ENCODE data around the gene TCF4. TPM values are rescaled to one million over a fixed set of nuclear protein-coding genes. Genes with fewer than 3 reads are reported as not detected.

TCF4 gene
- total and polyA plus RNA-seq, 10 donors, result 14.6 to 200 (median 153) TPM

DNA sequence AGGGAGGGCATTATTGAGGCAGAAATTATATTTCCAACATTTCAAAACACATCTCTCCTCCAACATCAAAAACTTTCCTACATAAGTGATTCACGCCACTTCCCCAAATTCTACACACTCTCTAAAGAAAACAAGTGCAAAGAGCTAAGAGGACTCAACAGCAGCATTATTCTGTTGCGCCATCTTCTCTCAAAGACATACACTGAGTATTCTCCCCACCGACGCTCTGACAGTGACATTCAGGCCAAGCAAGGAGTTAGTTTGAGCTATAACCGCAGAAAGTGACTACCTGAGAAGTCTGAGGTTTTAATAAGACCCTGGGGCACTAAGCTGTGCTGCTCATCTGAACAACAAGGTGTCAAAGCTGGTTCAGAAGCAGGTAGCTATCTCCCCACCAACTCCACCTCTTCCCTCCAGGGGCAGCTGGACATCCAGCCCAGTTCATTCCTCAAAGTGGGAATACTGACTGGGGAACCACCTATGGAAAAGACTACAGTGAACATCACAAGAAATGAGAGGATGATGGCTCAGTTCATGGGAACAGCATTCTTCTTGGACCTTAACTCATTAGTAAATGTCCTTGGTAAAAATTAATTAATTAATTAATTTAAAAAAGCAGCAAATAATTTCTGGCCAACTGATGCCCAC is 319.2 kb downstream of the TCF4 start:
- H3K27ac ChIP-seq, result peak overlapping the region; percentile 30 to 80 (median 66)
- WGBS, 5 donors, result 69 to 82% (median 78%) methylated on average over 5 of the region's 5 CpGs
- TF ChIP-seq, protein P1, sequence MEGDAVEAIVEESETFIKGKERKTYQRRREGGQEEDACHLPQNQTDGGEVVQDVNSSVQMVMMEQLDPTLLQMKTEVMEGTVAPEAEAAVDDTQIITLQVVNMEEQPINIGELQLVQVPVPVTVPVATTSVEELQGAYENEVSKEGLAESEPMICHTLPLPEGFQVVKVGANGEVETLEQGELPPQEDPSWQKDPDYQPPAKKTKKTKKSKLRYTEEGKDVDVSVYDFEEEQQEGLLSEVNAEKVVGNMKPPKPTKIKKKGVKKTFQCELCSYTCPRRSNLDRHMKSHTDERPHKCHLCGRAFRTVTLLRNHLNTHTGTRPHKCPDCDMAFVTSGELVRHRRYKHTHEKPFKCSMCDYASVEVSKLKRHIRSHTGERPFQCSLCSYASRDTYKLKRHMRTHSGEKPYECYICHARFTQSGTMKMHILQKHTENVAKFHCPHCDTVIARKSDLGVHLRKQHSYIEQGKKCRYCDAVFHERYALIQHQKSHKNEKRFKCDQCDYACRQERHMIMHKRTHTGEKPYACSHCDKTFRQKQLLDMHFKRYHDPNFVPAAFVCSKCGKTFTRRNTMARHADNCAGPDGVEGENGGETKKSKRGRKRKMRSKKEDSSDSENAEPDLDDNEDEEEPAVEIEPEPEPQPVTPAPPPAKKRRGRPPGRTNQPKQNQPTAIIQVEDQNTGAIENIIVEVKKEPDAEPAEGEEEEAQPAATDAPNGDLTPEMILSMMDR (IDR thresholded peaks at IDR 0.05 in 8 of 11, conservative IDR thresholded peaks at IDR 0.05 in 3 of 11), result no peak
- no peak for TF ChIP-seq POLR2AphosphoS5 (IDR thresholded peaks at IDR 0.05)
- no peak for TF ChIP-seq POLR2A (IDR thresholded peaks at IDR 0.05)
- H3K4me3 ChIP-seq, result no peak overlapping the region
- peaks cover 0 to 62% (median 17%) of the 10 kb centered on the region in 6 donors for H3K36me3 ChIP-seq
- peaks cover 42 to 59% (median 57%) of the 10 kb centered on the region in 6 donors for H3K4me1 ChIP-seq
- H3K27me3 ChIP-seq (replicated peaks in 1 of 7), result no peaks in the 10 kb centered on the region
- no peaks in the 10 kb centered on the region for H3K9me3 ChIP-seq
- intact Hi-C loops (cut with DNase I; ENCODE audit: low total_unique reads), result no loop called here
- no peak for DNase-seq

DNA sequence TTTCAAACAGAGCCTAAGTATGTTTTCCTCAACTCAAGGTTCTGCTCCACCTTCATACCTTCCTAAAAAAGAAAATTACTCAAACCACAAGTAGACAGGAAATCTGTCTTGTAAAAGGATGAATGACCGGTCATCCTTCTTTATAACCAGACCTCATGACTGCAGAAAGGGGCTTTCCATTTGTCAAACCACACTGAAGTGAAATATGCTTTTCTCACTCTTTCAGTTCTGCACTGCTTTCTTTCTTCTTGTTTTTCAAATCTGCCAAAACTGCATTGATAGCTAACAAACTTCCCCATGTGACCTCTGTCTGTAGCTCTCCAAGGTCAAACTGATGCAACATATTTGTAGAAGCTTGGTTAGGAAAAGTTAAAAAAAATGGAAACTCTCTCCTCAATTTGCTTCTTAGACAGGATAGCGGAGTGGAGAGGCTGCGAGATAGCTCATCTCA is 319.8 kb downstream of the TCF4 start:
- WGBS, 5 donors, result 41 to 60% (median 49%) methylated on average over 3 of the region's 3 CpGs
- Histone ChIP-seq H3K27ac (peak overlapping the region; percentile 30 to 80 (median 66)), H3K4me1 (peaks cover 42 to 59% (median 58%) of the 10 kb centered on the region in 6 donors), H3K27me3 (replicated peaks in 1 of 7) (no peaks in the 10 kb centered on the region), H3K9me3 (no peaks in the 10 kb centered on the region), H3K36me3 (peaks cover 0 to 59% (median 15%) of the 10 kb centered on the region in 6 donors), H3K4me3 (no peak overlapping the region)
- intact Hi-C loops (cut with DNase I; ENCODE audit: low total_unique reads), result no loop called here
- TF ChIP-seq, protein P1 (IDR thresholded peaks at IDR 0.05 in 8 of 11, conservative IDR thresholded peaks at IDR 0.05 in 3 of 11), result no peak
- TF ChIP-seq POLR2A (IDR thresholded peaks at IDR 0.05) (no peak), POLR2AphosphoS5 (IDR thresholded peaks at IDR 0.05) (no peak)
- DNase-seq, result no peak

DNA sequence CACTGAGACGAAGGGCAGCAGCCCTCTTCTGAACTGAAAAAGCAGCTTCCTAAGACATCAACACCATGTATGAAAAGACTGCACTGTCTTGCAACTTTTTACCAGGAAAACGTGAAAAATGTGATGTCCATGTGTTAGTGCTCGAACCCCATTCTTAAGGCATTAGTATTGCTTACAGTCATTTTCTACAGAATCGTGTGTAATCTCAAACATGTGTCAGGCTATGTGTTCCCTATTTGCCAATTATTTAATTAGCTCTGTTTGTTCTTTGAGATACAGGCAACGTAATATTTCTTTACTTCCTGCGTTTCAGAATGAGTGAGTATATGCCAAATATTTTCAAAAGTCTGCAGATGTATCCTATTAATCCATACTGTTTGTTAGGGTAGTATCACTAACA is 321.0 kb downstream of the TCF4 start:
- 71 to 85% (median 80%) methylated on average over 6 of the region's 6 CpGs for WGBS, 5 donors
- no peak for DNase-seq
- H3K9me3 ChIP-seq, result no peaks in the 10 kb centered on the region
- peaks cover 0 to 62% (median 15%) of the 10 kb centered on the region in 6 donors for H3K36me3 ChIP-seq
- H3K27me3 ChIP-seq (replicated peaks in 1 of 7), result no peaks in the 10 kb centered on the region
- peaks cover 42 to 59% (median 58%) of the 10 kb centered on the region in 6 donors for H3K4me1 ChIP-seq
- no peak for TF ChIP-seq POLR2AphosphoS5 (IDR thresholded peaks at IDR 0.05)
- TF ChIP-seq POLR2A (IDR thresholded peaks at IDR 0.05), result no peak
- TF ChIP-seq, protein P1 (IDR thresholded peaks at IDR 0.05 in 8 of 11, conservative IDR thresholded peaks at IDR 0.05 in 3 of 11), result no peak
- H3K4me3 ChIP-seq, result no peak overlapping the region
- peak overlapping the region in 4 of 8 donors; percentile 31 to 80 (median 70) for H3K27ac ChIP-seq
- intact Hi-C loops (cut with DNase I; ENCODE audit: low total_unique reads), result no loop called here

DNA sequence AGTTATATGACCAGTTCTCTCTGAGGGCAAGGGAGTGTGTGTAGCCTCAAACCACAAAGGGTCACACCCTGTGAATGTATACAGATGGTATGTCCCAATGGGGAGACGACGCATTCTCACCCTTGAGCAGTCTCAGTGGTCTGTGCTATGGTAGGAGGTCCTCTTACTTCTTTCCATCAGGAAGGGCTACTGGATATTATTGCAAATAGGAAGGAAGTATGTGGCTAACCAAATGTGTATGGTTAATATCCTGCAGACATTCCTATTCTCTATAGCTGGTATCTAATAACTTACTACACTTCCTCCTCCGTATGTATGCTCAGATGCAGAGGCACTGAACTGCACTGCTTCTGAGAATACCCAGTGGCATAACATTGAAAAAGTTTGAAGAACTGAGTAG is 322.0 kb downstream of the TCF4 start:
- Histone ChIP-seq H3K27me3 (replicated peaks in 1 of 7) (no peaks in the 10 kb centered on the region), H3K4me1 (peaks cover 42 to 59% (median 58%) of the 10 kb centered on the region in 6 donors), H3K36me3 (peaks cover 0 to 62% (median 13%) of the 10 kb centered on the region in 6 donors), H3K27ac (peak overlapping the region in 4 of 8 donors; percentile 26 to 47 (median 36)), H3K4me3 (peak overlapping the region in 1 of 8 donors; percentile 24), H3K9me3 (no peaks in the 10 kb centered on the region)
- DNase-seq, result no peak
- intact Hi-C loops (cut with DNase I; ENCODE audit: low total_unique reads), result no loop called here
- 34 to 44% (median 36%) methylated on average over 3 of the region's 3 CpGs for WGBS, 5 donors
- TF ChIP-seq, protein P1 (IDR thresholded peaks at IDR 0.05 in 8 of 11, conservative IDR thresholded peaks at IDR 0.05 in 3 of 11), result no peak
- no peak for TF ChIP-seq POLR2AphosphoS5 (IDR thresholded peaks at IDR 0.05)
- no peak for TF ChIP-seq POLR2A (IDR thresholded peaks at IDR 0.05)

Data from spleen (tissue), 11 donors.